ENCODE results near the gene ADSL.

The ADSL gene

DNA sequence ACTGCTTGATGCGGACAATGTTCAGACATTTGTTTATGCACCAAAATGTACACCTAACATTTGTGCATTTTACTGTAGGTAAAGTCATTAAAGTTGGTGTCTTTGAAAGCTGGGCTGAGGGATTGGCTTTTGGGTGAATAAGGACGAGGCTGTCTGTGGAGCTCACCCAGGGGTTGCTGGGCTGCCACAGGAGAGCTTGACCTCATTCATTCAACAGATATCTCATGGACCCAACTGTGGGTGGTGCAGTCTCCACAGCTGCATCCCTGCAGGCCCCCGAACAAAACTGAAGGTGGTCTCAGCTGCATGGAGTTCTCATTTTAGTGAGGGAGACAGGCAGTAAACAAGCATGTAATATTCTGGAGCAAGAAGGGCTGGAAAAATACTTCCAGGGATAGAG is 56.8 kb downstream of the ADSL start:
- Mint-ChIP-seq H3K4me1 (peaks cover 64% of the 10 kb centered on the region), H3K4me3 (no peak overlapping the region), H3K27ac (peak overlapping the region in 1 of 2 donors; percentile 84), H3K27me3 (no peaks in the 10 kb centered on the region), H3K9me3 (no peaks in the 10 kb centered on the region)
- no peak for ATAC-seq
- no peak for DNase-seq

- H3K4me1 Mint-ChIP-seq: peaks cover 59% of the 10 kb centered on the region
- H3K4me3 Mint-ChIP-seq: no peak overlapping the region
- ATAC-seq: no peak
- peak overlapping the region; percentile 84 for H3K27ac Mint-ChIP-seq
- no peak for DNase-seq
- H3K9me3 Mint-ChIP-seq: no peaks in the 10 kb centered on the region
- no peaks in the 10 kb centered on the region for H3K27me3 Mint-ChIP-seq
Measured at GRCh38 chr22:40403651-40404050, 57.4 kb downstream of the ADSL start.

DNA sequence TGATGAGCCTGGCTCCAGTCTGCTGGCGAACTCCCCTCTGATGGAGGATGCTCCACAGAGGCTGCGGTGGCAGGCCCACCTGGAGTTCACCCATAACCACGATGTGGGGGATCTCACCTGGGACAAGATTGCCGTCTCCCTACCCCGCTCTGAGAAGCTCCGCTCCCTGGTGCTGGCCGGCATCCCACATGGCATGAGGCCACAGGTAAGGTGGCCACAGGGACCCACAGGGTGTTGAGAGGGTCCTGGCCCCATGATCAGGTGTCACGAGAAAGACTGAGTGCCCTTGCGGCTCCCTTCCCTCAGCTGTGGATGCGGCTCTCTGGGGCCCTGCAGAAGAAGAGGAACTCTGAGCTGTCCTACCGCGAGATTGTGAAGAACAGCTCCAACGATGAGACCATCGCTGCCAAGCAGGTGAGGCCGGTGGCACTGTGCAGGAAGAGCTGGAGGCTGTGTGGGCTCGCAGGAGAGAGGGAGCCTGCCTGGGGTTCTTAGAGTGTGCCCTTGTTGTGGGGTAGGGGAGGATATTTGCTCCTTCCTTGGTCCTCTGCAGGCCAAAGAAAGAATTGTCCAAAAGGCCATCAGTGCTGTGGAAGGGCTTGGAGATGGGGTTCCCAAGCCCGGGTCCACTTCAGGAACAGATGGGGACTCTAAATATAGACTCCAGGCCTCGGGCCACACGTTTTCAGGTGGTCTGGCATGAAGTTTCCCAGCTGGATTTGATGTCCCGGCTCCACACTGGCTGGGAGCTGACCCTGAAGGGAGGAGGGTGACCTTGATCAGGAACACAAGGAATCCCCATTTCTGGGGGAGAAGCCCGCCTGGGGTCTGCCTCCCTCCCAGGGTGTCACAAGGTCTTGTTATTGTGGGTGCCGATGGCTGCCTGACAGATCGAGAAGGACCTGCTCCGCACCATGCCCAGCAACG is 58.2 kb downstream of the ADSL start:
- Mint-ChIP-seq H3K4me3 (no peak overlapping the region), H3K9me3 (no peaks in the 10 kb centered on the region), H3K27me3 (no peaks in the 10 kb centered on the region), H3K27ac (no peak overlapping the region), H3K4me1 (peaks cover 52% of the 10 kb centered on the region)
- ATAC-seq (no peak), DNase-seq (no peak)

- no peaks in the 10 kb centered on the region for H3K9me3 Mint-ChIP-seq
- ATAC-seq: no peak
- peak overlapping the region in 1 of 2 donors; percentile 5 for H3K4me3 Mint-ChIP-seq
- H3K27me3 Mint-ChIP-seq: no peaks in the 10 kb centered on the region
- H3K27ac Mint-ChIP-seq: no peak overlapping the region
- no peak for DNase-seq
- H3K4me1 Mint-ChIP-seq: peaks cover 42% of the 10 kb centered on the region
Measured at GRCh38 chr22:40405178-40406062, 59.1 kb downstream of the ADSL start.

- peak overlapping the region in 1 of 2 donors; percentile 27 for H3K27ac Mint-ChIP-seq
- peak overlapping the region in 1 of 2 donors; percentile 5 for H3K4me3 Mint-ChIP-seq
- no peaks in the 10 kb centered on the region for H3K9me3 Mint-ChIP-seq
- H3K27me3 Mint-ChIP-seq: no peaks in the 10 kb centered on the region
- H3K4me1 Mint-ChIP-seq: peaks cover 34% of the 10 kb centered on the region
- no peak for DNase-seq
- ATAC-seq: no peak
Measured at GRCh38 chr22:40406063-40406890, 60.0 kb downstream of the ADSL start.

GRCh38 chr22:40407021-40407761 is 60.9 kb downstream of the ADSL start:
- Mint-ChIP-seq H3K9me3 (no peaks in the 10 kb centered on the region), H3K4me3 (no peak overlapping the region), H3K27ac (peak overlapping the region in 1 of 2 donors; percentile 89)

DNA sequence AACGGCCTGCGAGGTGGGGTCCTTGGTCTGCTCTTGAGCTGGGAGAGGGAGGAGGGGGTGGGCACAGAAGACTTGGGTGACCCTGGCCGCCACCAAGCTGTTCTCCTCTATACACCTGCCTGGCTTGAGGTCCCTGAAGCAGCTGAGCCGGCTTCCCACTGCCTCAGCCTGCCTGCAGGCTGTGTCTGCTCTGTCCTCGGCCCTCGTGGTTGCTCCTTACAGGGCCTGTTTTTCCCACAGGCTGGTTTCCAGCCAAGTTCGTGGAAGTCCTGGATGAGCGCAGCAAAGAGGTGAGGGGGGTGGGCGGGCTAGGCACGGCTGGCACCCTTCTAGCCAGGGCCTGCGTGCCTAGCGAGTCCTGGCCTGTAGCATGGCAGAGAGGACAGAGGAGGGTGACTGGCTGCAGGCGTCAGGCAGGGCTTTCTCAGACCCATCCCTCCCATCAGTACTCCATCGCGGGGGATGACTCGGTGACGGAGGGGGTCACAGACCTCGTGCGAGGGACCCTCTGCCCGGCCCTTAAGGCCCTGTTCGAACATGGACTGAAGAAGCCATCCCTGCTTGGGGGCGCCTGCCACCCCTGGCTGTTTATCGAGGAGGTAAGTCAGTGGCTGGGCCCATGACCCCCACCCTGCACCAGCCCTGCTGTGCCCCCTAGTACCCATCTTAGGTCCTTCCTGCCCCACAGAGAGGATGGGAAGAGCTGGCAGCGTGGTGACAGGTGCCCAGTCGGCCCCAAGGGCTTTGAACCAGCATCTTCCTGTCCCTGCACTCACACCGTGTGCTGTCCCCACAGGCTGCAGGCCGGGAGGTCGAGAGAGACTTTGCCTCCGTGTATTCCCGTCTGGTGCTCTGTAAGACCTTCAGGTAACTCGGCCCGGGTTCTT is 61.8 kb downstream of the ADSL start:
- H3K4me1 Mint-ChIP-seq: peaks cover 16% of the 10 kb centered on the region
- no peak overlapping the region for H3K4me3 Mint-ChIP-seq
- DNase-seq: no peak
- H3K27me3 Mint-ChIP-seq: no peaks in the 10 kb centered on the region
- peak overlapping the region in 1 of 2 donors; percentile 89 for H3K27ac Mint-ChIP-seq
- H3K9me3 Mint-ChIP-seq: no peaks in the 10 kb centered on the region
- ATAC-seq: peak; percentile 6

More at GRCh38 chr22:40407021-40407761, 60.9 kb downstream of the ADSL start:
- ATAC-seq (no peak), DNase-seq (no peak)
- H3K4me1 Mint-ChIP-seq: peaks cover 25% of the 10 kb centered on the region
- no peaks in the 10 kb centered on the region for H3K27me3 Mint-ChIP-seq

- Mint-ChIP-seq H3K4me3 (no peak overlapping the region), H3K4me1 (peaks cover 7% of the 10 kb centered on the region), H3K27me3 (no peaks in the 10 kb centered on the region), H3K27ac (peak overlapping the region in 1 of 2 donors; percentile 89), H3K9me3 (no peaks in the 10 kb centered on the region)
- no peak for DNase-seq
- peak; percentile 2 for ATAC-seq
Measured at GRCh38 chr22:40408718-40409612, 62.7 kb downstream of the ADSL start.

GRCh38 chr22:40409613-40410113 is 63.4 kb downstream of the ADSL start:
- Mint-ChIP-seq H3K27me3 (no peaks in the 10 kb centered on the region), H3K4me3 (no peak overlapping the region), H3K4me1 (peaks cover 5% of the 10 kb centered on the region), H3K9me3 (no peaks in the 10 kb centered on the region), H3K27ac (peak overlapping the region in 1 of 2 donors; percentile 71)
- no peak for DNase-seq
- no peak for ATAC-seq

DNA sequence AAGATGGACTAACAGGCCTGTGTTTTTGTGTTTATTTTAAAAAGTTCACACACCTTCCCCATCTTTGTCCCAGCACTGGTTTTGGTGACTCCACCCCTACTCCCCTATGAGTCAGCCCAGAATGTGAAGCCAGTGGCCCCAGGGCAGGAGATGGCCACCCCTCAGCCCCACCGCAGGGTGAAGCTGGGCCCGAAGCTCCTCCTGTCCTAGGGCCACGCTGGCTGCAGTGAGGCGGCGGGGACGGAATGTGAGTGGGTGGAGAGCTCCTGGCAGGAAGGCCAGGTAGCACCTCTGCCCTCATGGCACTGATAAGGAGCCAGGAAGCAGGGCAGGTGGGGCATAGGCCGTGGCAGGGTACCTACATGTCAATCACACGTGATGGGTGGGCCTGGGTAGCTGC is 64.0 kb downstream of the ADSL start:
- Mint-ChIP-seq H3K27ac (peak overlapping the region in 1 of 2 donors; percentile 71), H3K9me3 (no peaks in the 10 kb centered on the region), H3K4me3 (no peak overlapping the region), H3K27me3 (no peaks in the 10 kb centered on the region), H3K4me1 (peaks cover 11% of the 10 kb centered on the region)
- no peak for ATAC-seq
- DNase-seq: no peak

- no peak overlapping the region for H3K4me3 Mint-ChIP-seq
- H3K9me3 Mint-ChIP-seq: no peaks in the 10 kb centered on the region
- DNase-seq: no peak
- no peak overlapping the region for H3K27ac Mint-ChIP-seq
- peaks cover 18% of the 10 kb centered on the region for H3K4me1 Mint-ChIP-seq
- ATAC-seq: no peak
- H3K27me3 Mint-ChIP-seq: no peaks in the 10 kb centered on the region
Measured at GRCh38 chr22:40410731-40411505, 64.6 kb downstream of the ADSL start.

- H3K4me1 Mint-ChIP-seq: peaks cover 23% of the 10 kb centered on the region
- no peak for DNase-seq
- H3K4me3 Mint-ChIP-seq: no peak overlapping the region
- no peak for ATAC-seq
- no peaks in the 10 kb centered on the region for H3K9me3 Mint-ChIP-seq
- no peak overlapping the region for H3K27ac Mint-ChIP-seq
- no peaks in the 10 kb centered on the region for H3K27me3 Mint-ChIP-seq
Measured at GRCh38 chr22:40411506-40411861, 65.2 kb downstream of the ADSL start.
